ENCODE measurements around the gene AGAP2. TPM values are rescaled to one million over a fixed set of nuclear protein-coding genes. Genes with fewer than 3 reads are reported as not detected.

Gene AGAP2
- total RNA-seq, 2 donors from 2014 or later = 1.8 to 2.2 TPM

DNA sequence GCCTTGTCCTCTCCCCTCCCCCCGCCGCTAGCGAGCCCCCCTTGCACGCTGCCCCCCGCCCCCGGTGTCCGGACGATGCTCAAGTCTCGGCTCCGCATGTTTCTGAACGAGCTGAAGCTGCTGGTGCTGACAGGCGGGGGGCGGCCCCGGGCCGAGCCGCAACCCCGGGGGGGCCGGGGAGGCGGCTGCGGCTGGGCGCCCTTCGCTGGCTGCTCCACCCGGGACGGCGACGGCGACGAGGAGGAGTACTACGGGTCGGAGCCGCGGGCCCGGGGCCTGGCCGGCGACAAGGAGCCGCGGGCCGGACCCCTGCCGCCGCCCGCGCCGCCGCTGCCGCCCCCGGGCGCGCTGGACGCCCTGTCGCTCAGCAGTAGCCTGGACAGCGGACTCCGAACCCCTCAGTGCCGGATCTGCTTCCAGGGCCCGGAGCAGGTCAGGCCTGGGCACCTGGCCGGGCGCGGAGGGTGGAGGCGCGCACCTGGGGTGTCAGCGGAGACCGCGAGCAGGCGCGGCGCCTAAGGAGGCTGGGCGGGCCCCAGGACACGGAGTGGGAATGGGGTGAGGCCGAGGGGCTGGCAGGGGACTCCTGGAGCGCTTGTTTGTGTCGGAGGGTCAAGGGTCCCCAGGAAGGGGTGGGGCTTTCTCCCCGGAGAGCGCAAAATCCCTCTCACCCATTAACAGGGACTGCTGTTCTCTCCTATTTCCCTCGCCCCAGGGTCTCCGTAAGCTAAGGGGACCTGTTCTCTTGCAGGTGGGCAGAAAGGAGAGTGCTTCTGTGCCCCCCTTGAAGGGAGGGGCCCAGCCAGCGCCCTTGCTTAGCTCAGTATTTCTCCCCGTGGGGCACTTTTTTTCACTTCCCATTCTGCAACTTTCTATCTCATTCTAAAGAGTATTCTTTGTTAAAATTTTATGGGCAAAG, 17.2 kb upstream of the AGAP2 start:
- DNase-seq (ENCODE audit: low spot score) = no peak
- intact Hi-C loops (cut with DNase I) = no loop called here

DNA sequence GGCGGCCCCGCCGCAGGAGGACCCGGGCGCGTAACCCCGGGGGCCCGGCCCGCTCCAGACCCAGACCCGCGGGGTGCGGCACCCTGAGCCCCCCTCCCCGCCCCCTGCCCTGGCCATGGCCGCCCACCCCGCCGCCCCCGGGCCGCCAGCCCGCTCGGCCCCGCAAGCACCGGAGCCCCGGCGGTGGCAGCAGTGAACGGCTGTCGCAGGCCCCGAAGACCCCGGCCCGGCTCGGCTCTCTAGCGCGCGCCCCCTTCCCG, 16.6 kb upstream of the AGAP2 start:
- intact Hi-C loops (cut with DNase I) = no loop called here

DNA sequence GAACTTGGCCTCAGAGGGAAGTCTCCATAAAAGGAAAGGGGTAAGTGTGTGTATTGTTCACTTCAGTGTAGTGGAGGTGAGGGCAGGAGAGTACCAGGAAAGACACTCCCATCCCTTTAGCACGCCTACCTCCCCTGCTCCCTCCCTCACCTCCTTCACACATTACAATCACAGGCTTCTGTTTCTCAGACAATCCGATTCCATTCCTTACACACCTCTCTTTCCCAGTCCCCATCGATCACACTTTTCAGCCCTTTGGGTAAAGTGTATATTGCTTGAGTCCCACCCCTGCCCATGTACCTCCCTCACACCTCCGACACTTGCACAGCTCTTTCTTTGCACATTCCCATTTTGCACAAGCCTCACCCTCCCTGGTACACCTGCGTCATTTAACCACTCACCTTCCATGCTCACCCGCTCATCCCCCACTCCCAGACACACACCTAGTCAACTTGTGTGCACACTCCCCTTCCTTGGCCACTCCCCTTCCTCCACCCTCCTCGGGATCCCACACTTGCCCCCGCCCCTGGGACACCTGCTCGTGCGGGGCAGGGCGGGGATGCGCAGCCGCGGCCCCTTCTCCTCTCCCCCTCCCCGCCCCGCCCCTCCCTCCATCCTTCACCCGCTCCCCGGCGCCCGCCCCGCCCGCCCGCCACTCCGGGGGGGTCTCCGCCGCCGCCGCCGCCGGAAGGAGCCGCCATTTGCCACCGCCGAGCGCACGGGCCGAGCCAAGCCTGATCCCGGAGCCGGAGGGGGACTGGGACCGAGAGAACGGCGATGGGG, 16.1 kb upstream of the AGAP2 start, which contains the start of gene MARCHF9:
Gene MARCHF9, plus strand, starts transcription at position 693 of the 783 bp plus-strand sequence. CDS start 426 bp downstream, outside the sequence.
- DNase-seq (ENCODE audit: low spot score) = no peak
- intact Hi-C loops (cut with DNase I) = loop anchor here in 1 of 2 donors (1.0 kb wide), 1 partner anchor 142 kb away; no protein-coding TSS in a partner anchor

More for the DNA sequence above, 16.6 kb upstream of the AGAP2 start:
- DNase-seq (ENCODE audit: low spot score) = no peak

DNA sequence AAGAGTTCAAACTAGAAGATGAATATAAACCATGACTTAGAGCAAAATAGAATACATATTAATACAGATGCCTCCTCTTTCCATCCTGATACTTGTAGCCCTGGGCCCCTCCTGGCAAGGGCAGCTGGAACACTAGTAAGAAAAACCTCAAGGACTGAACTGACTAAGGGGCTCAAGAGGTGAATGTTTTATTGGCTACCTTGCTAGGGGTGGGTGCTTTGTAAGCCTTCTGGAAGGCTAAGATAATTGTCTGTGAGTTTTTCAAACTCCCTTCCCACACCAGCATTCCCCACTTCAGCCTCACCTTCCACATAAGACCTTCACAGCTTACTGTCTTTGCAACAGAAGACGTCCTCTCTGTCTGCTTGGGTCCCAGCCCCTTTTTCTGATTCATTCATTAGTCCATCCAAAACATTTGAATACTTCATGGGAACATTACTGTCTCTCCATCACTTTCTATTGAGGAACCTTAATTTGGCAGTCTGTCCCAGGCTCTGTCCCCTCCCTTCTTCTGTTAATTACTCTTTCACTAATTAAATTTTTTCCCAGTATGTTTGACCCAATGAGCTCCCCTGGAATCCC, 15.3 kb upstream of the AGAP2 start:
- intact Hi-C loops (cut with DNase I) = loop anchor here in 1 of 2 donors (1.0 kb wide), 1 partner anchor 142 kb away; no protein-coding TSS in a partner anchor

DNA sequence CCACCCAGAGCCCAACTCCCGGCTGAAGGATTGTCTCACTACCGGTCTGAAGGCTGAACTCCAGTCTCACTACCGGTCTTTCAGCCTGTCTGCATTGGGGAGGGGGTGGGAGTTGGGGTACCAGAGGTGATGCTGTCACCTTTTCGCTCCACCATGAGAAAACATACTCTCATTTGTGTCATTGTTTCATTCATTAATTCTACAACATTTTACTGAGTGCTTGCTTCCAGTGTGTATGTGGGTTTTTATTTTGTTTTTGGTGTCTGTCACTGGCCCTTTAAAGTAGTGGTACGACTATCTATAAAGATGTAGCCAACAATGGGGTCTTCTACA, 14.1 kb upstream of the AGAP2 start:
- intact Hi-C loops (cut with DNase I) = no loop called here
- DNase-seq (ENCODE audit: low spot score) = no peak

More for the DNA sequence above, 15.3 kb upstream of the AGAP2 start:
- DNase-seq (ENCODE audit: low spot score) = no peak

DNA sequence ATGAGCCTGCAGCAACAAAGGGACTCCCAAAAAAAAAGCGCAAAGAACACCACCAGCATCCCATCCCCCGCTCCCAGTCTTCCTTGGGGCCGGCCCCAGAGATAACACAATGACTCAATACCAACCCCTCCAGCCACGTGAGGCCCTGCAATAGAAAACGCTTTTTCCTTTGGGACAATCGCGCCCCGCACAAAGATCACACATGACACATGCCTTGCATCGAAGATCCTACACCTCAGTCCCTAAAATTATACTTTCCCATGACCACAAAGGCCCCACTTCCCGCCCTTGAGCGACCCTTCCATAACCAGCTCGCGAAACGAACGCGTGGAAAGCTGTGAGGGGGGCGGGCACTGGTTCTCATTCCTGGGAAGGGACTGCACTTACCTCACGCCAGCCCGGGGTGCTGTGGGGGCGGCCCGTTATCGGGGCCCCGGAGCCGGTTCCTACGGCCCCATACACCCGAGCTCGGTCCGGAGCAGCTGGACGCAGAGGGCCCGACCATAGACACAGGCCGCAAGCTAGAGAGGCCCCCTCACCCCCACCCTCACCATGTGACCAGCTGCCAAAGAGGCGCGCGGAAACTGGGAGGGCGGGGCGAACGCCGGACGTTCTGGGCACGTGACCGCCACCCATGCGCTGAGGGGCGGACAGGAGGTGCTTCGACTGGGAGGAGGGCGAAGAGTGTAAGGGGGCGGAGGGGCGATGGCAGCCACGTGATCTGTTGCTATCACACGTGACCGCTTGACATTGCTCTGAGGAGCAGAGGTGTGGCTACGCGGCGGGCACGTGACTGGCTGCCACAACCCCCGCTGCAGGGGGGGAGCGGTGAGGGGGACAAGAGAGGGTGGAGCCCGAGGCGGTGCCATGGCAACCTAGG, 13.5 kb upstream of the AGAP2 start, which contains the start of gene CDK4:
Gene CDK4, minus strand, starts transcription at position 523 of the 880 bp plus-strand sequence. CDS start 593 bp downstream, outside the sequence.
- peak; percentile 100 for DNase-seq (ENCODE audit: low spot score)
- intact Hi-C loops (cut with DNase I) = no loop called here

DNA sequence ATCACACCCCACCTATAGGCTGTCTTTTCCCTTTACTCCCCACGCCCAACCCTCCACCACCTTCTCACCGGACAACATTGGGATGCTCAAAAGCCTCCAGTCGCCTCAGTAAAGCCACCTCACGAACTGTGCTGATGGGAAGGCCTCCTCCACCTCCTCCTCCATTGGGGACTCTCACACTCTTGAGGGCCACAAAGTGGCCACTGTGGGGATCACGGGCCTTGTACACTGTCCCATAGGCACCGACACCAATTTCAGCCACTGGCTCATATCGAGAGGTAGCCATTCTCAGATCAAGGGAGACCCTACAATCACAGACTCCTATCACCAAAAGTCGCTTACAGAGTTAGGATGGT, 12.9 kb upstream of the AGAP2 start:
- DNase-seq (ENCODE audit: low spot score) = no peak
- intact Hi-C loops (cut with DNase I) = no loop called here

DNA sequence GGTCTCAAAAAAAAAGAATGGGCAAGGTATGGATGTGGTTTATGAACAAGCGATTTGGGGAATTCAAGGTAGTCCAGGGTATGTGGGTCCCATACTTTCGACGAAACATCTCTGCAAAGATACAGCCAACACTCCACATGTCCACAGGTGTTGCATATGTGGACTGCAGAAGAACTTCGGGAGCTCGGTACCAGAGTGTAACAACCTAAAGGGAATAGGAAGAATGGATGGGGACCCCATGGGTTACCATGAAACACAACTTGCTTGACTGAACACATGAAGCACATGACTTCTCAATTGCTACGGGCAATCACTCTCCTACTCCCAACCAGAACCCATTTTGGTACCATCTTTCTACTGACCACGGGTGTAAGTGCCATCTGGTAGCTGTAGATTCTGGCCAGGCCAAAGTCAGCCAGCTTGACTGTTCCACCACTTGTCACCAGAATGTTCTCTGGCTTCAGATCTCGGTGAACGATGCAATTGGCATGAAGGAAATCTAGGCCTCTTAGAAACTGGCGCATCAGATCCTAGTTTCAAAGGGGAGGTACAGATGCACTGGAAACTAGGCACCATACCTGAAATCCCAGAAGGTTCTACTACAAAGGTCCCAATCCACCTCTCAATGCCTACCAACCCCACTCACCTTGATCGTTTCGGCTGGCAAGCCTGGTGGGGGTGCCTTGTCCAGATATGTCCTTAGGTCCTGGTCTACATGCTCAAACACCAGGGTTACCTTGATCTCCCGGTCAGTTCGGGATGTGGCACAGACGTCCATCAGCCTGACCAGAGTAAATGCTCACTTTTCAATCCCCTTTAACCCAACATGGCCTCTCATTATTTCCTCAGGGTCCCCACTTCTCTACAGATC, 12.3 kb upstream of the AGAP2 start:
- no peak for DNase-seq (ENCODE audit: low spot score)
- intact Hi-C loops (cut with DNase I) = no loop called here

DNA sequence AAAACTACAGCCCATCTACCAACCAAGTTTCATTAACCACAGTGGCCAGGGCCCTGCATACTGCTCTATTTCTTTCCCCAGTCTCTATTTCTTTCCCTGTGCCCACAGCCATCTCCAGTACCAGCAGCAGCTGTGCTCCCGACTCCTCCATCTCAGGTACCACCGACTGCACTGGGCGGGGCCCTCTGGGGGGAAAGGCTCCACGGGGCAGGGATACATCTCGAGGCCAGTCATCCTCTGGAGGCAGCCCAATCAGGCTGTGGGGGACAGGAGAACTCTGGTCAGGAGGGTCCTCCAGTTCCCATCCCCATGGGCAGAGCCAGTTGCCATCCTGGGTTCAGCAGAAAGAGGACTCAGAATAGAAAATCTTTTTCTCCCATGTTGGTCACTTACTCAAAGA, 10.5 kb upstream of the AGAP2 start:
- no peak for DNase-seq (ENCODE audit: low spot score)
- intact Hi-C loops (cut with DNase I) = no loop called here

DNA sequence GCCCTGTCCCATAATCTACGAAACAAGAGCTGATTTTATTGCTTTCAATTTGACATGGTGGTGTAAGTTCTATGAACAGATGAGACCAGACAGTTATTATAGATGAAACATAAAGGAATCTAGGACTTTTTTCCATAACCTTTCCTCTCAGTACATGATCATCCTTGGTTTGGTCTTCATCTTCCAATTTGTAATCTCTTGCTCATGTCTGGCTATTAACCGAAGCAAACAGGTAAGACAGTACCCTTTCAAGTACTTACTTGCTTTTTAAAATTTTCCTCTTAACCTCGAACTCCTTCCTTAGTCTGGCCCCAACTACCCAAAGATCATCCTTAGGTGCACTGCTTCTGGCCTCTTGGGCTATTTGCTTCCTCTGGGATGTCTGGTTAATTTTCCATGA, 7.5 kb upstream of the AGAP2 start:
- DNase-seq (ENCODE audit: low spot score) = no peak
- intact Hi-C loops (cut with DNase I) = no loop called here

DNA sequence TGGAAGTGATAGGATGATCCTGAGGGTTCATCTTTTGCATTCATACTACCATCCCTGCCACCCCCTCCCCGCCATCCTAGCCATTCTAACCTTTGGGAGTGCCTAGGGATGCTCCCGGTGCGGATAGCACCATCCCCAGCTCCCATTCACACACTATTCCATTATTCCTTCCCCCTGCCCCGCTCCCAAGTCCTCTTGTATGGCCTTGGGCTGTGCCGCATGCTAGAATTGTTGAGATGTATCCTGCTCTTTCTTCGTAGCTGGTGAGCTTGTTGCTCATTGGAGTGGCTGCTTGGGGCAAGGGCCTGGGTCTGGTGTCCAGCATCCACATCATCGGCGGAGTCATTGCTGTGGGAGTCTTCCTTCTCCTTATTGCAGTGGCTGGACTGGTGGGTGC, 6.9 kb upstream of the AGAP2 start:
- intact Hi-C loops (cut with DNase I) = no loop called here
- DNase-seq (ENCODE audit: low spot score) = peak; percentile 40

DNA sequence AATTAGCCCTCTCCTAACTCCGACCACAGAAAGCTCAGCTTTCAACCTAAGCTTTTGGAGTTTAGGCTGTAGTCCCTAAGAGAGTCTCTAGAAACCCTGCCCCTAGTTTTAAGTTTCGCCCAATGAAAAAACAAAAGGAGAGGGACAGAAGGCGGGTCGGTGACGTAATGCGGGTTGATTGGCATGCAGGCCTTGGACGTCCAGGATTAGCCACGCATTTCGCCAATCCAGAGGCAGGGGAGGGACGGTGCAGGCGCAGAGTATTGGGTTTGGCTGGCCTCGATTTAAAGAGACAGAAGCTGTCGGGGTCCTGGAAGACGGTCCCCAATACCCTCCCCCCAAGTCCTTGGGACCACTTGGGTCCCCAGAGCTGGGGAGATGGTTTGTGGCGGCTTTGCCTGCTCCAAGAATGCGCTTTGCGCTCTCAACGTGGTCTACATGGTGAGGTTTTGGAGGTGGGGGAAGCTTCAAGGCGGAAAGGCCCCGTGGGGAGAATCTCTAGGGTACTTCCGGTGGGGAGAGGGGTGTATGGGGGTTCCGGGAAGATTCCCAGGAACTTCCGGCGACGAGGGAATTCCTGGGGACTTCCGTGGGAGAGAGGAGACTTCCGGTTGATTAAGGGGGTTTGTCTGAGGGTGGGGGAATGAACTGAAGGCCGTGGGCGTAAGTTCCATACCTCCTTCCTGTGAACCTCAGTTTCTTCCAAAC, 6.4 kb upstream of the AGAP2 start, which contains the start of gene TSPAN31:
Gene TSPAN31, plus strand, starts transcription at position 263 of the 708 bp plus-strand sequence. Its CDS starts 116 bp downstream, at position 379.
- peak; percentile 99 for DNase-seq (ENCODE audit: low spot score)
- intact Hi-C loops (cut with DNase I) = no loop called here

DNA sequence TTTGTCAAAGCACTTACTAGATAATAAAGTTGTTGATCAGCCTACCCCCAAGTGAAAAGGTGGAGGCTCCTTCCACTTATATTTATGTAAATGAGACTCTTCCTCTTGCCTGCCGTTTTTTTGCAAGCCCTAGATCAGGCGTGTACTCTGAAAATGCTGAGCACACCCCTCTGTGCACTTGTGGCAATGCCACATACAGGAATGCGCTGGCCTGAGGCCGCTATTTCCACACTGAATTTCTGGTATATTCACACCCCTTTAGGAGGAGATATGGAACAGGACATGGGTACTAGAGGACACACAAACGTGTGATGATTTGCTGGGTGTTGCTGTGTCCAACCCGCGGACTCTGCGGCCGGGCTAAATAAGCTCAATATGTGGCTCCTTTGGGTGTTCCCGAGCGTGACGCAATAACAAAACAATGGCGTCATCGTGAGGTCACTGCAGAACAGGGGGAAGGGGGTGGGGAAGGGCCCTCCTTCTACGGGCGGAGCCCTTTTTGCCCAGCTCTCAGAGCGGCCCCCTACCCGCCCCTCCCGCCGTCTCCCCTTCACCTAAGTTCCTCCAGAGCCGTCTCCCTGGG, 5.7 kb upstream of the AGAP2 start:
- peak; percentile 95 for DNase-seq (ENCODE audit: low spot score)
- intact Hi-C loops (cut with DNase I) = no loop called here

DNA sequence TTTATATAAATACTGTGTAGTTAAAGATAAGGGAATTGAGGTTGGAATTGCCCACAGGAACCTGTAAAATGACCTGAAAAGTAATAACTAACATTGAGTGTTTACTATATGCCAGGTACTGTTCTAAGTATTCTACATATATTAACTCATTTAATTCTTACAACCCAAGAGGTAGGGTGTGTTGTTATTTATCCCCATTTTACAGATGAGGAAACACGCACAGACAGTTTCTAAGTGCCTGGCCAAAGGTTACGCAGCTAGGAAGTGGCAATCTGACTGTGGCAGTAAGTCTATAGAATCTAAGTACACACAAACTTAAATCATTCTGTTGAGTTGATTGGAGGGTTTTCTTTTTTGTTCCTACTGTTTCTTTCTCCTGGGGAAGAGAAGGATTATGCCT, 5.2 kb upstream of the AGAP2 start:
- no peak for DNase-seq (ENCODE audit: low spot score)
- intact Hi-C loops (cut with DNase I) = no loop called here

DNA sequence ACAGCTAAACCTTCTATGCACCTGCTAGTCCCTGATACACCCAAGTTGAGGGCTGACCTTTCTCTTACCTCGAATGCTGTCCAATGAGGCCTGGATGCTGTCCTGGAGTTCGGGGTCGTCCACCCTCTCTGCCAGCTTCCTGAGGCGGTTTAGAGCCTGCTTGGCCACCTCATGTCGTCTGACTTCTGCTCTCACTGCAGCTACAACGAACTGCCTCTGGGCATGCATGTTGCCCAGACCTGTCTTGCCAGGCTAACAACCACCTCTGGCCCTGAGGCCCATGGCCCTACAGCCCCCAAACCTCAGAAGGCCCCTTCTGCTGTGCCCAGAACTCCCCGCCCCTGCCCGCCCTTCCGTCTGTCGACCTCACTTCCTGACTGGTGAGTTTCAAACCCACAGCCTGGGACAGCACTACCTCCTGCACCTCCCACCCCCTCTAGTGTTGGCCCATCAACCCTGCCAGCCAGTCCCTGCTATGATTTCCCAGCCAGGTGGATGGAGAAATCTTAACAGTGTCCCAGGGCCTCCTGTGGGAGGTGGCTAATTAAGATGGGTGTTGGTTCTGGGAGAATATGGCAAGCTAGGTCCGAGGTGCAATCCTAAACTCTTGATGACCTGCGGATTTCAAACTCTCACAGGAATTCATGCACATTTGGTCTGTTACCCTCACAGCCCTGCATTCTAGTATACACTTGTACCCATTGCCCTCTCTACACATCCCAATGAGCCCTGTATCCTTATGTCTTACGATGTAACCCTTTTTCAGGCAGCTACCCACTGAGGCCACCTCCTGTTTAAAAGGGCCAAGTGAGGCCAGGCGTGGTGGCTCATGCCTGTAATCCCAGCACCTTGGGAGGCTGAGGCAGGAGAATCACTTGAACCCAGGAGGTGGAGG, 3.5 kb upstream of the AGAP2 start:
- DNase-seq (ENCODE audit: low spot score) = peak; percentile 84
- intact Hi-C loops (cut with DNase I) = no loop called here

DNA sequence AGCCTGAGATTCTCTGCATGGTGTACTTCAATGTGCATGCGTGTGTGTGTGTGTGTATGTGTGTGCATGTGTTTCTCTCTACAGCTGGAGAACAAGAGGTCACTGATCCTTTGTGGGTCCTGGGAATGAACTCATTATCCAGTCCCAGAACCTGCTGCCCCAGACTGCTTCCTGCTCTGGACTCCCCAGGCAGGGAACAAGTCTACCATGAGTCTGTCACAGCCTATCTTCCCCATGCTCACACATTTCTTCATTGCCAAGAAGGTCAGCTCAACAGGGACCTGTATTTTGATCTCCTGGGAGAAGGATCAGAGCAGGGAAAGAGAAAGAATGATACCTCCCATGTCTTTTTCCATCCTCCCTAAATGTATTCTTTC, 2.9 kb upstream of the AGAP2 start:
- intact Hi-C loops (cut with DNase I) = no loop called here
- DNase-seq (ENCODE audit: low spot score) = peak; percentile 56
